KBM-7 (cell line): Measurements from ENCODE around the gene RCN2.
"Not testable (repeated sequence)": the region's sequence is repeated elsewhere in the genome, so short reads cannot be mapped to it uniquely, and the experiment has no call there.

Source experiments
- DNase-seq: peaks from one replicate; pipeline ENCODE4 v3.0.0-alpha.2; 2015
- in situ Hi-C: fragments of 300-500 bp; cut with MboI; formaldehyde crosslinking; loops from 2 replicates; pipeline ENCODE4 v1.14.3; 2020; ENCODE audit warnings: low sequenced_read_pairs, low pct_unique_long_range_greater_than_20kb, mixed read lengths

RCN2 gene

DNA sequence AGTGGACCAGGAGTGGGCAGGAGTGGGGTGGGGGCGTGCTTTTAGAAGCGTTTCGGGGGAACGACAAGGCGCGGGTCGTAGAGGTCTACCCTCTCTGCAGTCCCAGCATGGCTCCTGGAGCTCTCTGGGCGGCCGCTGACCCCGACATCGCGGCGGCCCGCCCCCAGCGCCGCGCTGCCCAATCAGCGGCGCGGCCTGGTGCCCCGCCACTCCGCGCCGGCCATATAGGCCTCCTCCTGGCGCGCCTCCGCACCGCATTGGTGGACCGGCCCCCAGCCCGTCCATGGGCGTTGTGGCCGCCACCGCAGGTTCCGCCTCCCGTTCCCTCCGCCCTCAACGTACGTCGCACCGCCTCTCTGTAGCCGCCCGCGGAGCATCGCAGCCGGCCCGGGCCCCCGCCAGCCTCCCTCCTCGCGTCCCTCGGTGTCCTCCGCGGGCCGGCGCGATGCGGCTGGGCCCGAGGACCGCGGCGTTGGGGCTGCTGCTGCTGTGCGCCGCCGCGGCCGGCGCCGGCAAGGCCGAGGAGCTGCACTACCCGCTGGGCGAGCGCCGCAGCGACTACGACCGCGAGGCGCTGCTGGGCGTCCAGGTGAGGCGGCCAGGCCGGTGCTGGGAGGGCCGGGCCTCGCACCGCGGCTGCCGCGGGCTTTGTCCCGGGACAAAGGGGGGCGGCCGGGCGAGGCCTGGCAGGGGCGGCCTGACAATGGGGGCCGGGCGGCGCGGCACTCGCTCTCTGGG, at the start of gene RCN2:
Gene RCN2, plus strand, starts transcription at position 353 of the 738 bp plus-strand sequence. Its CDS starts 93 bp downstream, at position 446.
- in situ Hi-C loops: no loop called here
- DNase-seq: peak; percentile 99

DNA sequence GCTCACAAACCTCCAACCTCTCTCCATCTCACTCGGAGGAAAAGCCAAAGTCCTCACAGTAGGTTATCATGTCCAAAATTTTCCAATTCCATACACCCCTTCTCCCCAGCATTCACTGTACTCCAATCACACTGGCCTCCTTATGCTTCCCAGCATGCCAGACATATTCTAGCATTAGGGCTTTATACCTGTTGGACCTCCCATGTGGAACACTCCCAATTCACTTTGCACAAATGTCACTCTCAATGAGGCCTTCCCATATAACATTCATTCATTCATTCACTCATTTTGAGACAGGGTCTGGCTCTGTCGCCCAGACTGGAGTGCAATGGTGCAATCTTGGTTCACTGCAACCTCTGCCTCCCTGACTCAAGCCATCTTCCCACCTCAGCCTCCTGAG, 46.3 kb upstream of the RCN2 start:
- in situ Hi-C loops: no loop called here
- no peak for DNase-seq

- in situ Hi-C loops, DNase-seq: not testable (repeated sequence)
These were observed 44.0 kb upstream of the RCN2 start for GRCh38 chr15:76887280-76888141.

DNA sequence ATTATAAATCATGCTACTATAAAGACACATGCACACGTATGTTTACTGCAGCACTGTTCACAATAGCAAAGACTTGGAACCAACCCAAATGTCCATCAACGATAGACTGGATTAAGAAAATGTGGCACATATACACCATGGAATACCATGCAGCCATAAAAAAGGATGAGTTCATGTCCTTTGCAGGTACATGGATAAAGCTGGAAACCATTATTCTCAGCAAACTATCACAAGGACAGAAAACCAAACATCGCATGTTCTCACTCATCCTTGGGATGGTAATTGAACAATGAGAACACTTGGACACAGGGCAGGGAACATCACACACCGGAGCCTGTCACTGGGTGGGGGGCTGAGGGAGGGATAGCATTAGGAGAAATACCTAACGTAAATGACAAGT, 38.7 kb upstream of the RCN2 start:
- in situ Hi-C loops: not testable (repeated sequence)

GRCh38 chr15:76894174-76894573, 37.4 kb upstream of the RCN2 start:
- in situ Hi-C loops: no loop called here

More for the DNA sequence above, 38.7 kb upstream of the RCN2 start:
- not testable (repeated sequence) for DNase-seq

DNA sequence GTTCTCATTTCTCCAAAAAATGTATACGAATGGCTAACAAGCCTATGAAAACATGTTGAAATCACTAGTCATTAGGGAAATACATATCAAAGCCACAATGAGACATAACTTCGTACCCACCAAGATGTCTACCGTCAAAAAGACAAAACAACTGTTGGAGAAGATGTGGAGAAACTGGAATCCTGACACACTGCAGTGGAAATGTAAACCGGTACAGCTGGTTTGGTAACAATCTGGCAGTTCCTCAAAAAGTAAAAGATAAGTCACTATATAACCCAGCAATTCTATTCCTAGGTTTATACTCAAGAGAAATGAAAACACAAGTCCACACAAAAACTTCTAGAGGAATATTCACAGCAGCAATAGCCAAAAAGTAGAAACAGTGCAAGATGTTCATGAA, 33.4 kb upstream of the RCN2 start:
- in situ Hi-C loops: no loop called here
- no peak for DNase-seq

More at GRCh38 chr15:76894174-76894573, 37.4 kb upstream of the RCN2 start:
- no peak for DNase-seq

DNA sequence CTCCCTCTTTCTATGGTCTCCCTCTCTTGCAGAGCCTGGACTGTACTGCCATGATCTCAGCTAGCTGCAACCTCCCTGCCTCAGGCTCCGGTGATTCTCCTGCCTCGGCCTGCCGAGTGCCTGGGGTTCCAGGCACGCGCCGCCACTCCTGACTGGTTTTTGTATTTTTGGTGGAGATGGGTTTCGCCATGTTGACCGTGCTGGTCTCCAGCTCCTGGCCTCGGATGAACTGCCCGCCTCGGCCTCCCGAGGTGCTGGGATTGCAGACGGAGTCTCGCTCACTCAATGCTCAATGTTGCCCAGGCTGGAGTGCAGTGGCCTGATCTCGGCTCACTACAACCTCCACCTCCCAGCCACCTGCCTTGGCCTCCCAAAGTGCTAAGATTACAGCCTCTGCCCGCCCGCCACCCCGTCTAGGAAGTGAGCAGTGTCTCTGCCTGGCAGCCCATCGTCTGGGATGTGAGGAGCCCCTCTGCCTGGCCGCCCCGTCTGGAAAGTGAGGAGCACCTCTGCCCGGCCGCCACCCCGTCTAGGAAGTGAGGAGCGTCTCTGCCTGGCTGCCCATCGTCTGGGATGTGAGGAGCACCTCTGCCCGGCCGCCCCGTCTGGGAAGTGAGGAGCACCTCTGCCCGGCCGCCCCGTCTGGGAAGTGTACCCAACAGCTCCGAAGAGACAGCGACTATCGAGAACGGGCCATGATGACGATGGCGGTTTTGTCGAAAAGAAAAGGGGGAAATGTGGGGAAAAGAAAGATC, 32.2 kb upstream of the RCN2 start:
- in situ Hi-C loops, DNase-seq: not testable (repeated sequence)

- DNase-seq, in situ Hi-C loops: not testable (repeated sequence)
These were observed 31.6 kb upstream of the RCN2 start for GRCh38 chr15:76899931-76900310.

DNA sequence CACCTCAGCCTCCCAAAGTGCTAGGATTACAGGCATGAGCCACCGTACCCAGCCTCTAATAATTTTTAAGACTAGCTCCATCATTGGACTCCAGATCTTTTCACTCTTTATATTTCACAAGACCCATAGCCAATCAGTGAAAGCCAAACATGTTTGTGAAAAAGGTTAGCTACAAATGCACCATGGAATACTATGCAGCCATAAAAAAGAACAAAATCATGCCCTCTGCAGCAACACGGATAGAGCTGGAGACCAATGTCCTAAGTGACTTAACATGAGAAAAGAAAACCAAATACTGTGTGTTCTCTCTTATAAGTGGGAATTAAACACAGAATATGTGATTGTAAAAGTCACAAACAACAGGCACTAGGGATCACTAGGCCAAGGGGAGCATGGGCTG, 29.6 kb upstream of the RCN2 start:
- in situ Hi-C loops: no loop called here
- DNase-seq: no peak

GRCh38 chr15:76903251-76903681, 28.3 kb upstream of the RCN2 start:
- peak; percentile 72 for DNase-seq
- in situ Hi-C loops: no loop called here

- in situ Hi-C loops: no loop called here
- peak; percentile 61 for DNase-seq
These were observed 27.0 kb upstream of the RCN2 start for GRCh38 chr15:76904461-76905012.

DNA sequence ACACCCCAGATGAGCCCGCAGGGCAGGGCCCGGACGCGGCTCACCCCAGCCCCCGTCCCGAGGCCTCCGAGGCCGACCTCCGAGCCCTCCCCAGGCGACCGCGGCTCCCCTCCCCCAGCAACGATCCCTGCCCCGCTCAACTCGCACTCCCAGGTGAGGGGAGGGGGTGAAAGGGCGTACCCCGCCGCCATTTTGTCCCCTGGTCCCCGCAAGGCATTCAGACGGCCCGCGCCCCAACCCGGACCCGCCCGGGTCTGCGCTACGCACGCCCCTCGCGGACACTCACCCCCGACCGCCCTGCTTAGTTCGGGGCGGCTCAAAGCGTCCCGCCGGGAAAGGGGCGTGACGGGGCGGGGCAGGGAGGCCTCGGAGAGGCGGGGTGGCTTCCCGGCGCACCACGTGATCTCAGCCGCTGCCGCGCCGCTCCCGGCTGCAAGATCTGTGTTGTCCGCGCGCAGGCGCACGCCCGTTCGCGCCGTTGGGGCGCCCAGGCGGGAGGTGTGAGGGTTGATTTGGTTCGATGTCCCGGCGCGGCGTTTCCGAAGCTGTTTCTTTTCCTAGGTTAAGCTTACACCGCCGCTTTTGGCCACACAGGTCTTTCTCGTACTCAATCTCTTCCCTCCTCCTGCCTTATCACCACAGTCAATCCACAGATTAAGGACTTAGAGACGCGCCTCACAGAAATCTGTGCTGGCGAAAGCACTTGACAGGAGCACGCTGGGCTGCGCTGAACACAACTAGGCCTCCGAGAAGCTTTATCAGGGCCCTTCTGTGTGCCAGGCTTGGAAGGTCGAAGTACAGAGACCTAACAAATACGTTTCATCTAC, 26.3 kb upstream of the RCN2 start, which contains the start of gene SCAPER:
Gene SCAPER, minus strand, starts transcription at position 328 of the 827 bp plus-strand sequence. CDS start 21,523 bp downstream, outside the sequence.
- peak; percentile 96 for DNase-seq
- in situ Hi-C loops: no loop called here

GRCh38 chr15:76905855-76906254, 25.7 kb upstream of the RCN2 start:
- in situ Hi-C loops: no loop called here
- no peak for DNase-seq

DNA sequence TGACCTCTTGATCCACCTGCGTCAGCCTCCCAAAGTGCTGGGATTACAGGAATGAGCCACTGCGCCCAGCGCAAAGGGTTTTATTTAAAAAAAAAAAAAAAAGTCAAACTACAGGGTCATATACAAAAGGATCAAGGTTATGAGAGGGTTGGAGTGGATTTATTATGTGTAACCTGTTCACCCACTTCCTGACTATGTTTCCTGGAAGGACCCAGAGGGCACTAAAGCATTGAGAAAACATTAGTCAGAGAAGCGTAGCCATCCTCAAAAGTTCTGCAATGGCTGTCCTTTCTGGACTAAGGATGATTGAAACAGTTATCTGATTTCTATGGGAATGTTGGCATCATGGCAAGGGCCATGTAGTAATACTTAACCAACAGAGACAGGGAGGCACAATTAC, 19.1 kb upstream of the RCN2 start:
- DNase-seq: no peak
- in situ Hi-C loops: no loop called here

- in situ Hi-C loops: no loop called here
- no peak for DNase-seq
These were observed 17.8 kb upstream of the RCN2 start for GRCh38 chr15:76913737-76914136.

GRCh38 chr15:76916369-76916768, 15.2 kb upstream of the RCN2 start:
- no peak for DNase-seq
- in situ Hi-C loops: no loop called here

GRCh38 chr15:76928201-76928600, 3.3 kb upstream of the RCN2 start:
- in situ Hi-C loops: no loop called here
- DNase-seq: no peak

GRCh38 chr15:76929011-76929760, 2.4 kb upstream of the RCN2 start:
- no peak for DNase-seq
- in situ Hi-C loops: no loop called here
